Limb (tissue), 2 donors: ENCODE results near the gene CDC20.

Experiments used
- DNase-seq, 2 donors: peaks; one replicate each; pipeline ENCODE4 v3.0.0-alpha.2; 2016; ENCODE audit errors: extremely low spot score in 2 of 2

CDC20 gene

DNA sequence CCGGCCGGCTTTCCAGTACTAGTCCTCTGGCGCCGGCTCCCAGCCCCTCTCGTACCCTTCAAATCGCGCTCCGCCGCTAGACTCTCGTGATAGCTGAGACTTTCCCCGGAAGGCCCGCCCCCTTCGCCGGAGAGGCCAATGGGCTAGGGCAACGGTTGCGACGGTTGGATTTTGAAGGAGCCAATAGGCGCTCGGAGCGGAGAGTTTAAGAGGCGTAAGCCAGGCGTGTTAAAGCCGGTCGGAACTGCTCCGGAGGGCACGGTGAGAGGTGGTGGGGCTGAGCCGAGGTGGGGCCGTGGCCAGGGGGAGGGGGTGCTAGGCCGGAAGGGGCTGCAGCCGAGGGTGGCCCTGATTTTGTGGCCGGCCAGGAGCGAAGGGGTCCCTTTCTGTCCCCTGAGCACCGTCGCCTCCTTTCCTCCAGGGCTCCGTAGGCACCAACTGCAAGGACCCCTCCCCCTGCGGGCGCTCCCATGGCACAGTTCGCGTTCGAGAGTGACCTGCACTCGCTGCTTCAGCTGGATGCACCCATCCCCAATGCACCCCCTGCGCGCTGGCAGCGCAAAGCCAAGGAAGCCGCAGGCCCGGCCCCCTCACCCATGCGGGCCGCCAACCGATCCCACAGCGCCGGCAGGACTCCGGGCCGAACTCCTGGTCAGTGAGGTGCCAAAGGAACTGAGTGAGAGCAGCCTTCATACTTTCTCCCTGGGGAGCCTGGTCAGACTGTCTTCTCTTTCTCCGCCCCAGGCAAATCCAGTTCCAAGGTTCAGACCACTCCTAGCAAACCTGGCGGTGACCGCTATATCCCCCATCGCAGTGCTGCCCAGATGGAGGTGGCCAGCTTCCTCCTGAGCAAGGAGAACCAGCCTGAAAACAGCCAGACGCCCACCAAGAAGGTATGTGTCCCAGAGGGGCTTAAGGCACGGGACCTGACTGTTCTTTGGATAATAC lies at the start of gene CDC20:
CDC20 (plus strand) TSS at position 236 of the 948 bp plus-strand sequence; CDS start at position 471, 235 bp downstream.
- peak; percentile 97 to 99 for DNase-seq

GRCh38 chr1:43309405-43310025 lies 49.3 kb upstream of the CDC20 start:
- DNase-seq = no peak

- DNase-seq = no peak
Measured at GRCh38 chr1:43311521-43311920, 47.3 kb upstream of the CDC20 start.

DNA sequence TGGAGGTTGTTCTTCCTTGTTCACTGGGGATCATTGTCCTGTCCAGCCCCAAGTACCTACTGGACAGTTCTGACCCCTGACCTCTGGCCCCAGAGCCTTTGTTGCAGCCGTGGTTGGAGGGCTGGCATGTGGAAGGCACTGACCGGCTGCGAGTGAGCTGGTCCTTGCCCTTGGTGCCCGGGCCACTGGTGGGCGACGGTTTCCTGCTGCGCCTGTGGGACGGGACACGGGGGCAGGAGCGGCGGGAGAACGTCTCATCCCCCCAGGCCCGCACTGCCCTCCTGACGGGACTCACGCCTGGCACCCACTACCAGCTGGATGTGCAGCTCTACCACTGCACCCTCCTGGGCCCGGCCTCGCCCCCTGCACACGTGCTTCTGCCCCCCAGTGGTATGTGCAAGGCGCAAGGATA lies 46.6 kb upstream of the CDC20 start:
- no peak for DNase-seq

GRCh38 chr1:43312663-43313515 lies 45.9 kb upstream of the CDC20 start:
- DNase-seq = no peak

DNA sequence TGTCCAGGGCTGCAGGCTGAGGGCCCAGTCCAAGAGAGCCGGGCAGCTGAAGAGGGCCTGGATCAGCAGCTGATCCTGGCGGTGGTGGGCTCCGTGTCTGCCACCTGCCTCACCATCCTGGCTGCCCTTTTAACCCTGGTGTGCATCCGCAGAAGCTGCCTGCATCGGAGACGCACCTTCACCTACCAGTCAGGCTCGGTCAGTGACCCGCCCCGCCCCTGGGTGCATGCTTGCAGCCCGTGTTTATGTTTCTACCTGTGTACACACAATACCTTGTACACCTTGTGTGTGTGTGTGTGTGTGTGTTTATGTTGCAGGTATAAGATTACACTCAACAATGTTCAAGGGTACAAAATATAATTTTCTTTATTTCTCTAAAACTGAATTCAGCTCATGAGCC lies 45.0 kb upstream of the CDC20 start:
- DNase-seq = no peak

- no peak for DNase-seq
Measured at GRCh38 chr1:43314233-43314632, 44.5 kb upstream of the CDC20 start.

- no peak for DNase-seq
Measured at GRCh38 chr1:43315481-43315880, 43.3 kb upstream of the CDC20 start.

DNA sequence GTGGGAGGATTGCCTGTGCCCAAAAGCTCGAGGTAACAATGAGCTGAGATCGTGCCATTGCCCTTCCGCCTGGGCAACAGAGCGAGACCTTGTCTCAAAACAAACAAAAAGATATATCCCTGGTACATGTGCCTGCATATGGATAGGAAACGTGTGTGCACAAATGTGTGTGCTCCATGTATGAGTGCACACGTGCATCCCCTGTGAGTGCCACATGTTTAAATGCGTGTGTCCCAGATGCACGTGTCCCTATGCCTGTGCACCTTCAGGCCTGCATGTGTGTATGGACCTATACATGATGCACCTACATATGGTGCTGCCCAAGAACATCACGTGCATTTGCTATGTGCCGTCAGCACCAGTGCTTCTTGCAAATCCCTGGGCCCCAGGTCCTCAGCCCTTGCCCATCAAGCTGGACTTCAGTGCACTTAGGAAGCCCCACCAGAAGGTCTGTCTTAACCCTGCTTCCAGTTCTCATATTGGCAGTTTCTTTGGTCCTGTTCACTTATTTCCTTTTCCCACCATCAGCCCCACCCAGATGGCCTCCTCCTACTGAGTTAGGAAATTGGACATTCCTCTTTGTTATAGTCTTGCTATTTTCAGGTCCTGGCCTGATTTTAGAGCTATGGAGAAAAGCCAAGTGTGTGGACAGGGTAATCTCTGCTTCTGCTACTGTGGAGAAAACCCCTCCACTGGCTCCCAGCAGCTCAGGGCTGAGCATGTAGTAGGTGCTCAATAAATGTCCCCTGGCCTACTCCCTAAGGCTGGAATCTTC lies 42.6 kb upstream of the CDC20 start:
- no peak for DNase-seq

DNA sequence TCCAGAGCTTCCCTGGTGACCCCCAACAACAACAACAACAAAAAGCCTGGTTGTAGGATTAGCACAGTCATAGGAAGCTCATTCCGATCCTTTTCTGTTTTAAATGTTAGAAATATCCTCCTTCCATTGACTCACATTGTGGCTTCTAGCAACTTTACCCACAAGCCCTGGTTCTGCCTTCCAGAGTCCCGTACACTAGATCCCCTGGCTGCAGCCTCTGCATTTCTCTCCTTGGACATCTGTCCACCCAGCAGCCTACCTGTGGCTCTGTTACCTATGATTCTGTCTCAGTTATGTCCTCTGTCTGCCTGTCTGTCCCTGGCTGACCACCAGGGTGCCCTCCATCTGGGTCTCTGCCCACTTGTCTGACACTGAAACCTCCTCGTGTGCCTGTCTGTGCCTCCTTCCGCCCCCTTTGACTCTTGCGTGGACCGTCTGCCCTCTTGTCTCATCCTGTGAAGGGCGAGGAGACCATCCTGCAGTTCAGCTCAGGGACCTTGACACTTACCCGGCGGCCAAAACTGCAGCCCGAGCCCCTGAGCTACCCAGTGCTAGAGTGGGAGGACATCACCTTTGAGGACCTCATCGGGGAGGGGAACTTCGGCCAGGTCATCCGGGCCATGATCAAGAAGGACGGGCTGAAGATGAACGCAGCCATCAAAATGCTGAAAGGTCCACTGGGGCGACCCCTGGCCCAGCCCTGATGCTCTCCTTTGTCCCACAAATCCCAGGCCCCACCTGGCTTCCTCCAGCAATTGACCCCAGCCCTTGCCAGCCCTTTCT lies 41.9 kb upstream of the CDC20 start:
- DNase-seq = no peak

DNA sequence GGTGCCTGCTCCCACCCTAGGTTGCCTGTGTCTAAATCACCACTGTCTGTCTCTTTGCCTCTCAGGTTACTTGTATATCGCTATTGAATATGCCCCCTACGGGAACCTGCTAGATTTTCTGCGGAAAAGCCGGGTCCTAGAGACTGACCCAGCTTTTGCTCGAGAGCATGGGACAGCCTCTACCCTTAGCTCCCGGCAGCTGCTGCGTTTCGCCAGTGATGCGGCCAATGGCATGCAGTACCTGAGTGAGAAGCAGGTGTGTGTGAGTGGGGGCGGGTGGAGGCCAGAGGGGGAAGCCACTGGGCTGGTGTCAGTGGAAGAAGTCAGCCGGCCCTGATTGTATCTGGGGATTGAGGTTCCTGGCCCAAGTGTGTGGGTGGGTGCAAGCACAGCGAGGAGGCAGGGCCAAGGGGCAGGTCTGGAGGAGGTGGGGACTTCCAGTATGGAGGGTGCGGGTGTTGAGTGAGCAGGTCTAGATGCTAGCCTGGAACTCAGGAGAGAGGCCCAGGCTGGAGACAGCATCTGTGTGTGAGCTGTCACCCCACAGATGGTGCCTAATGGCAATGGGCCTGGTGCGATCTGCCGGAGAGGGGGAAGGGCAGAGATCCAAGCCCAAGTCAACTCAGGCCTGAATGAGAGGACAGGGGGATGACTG lies 40.8 kb upstream of the CDC20 start:
- no peak for DNase-seq

DNA sequence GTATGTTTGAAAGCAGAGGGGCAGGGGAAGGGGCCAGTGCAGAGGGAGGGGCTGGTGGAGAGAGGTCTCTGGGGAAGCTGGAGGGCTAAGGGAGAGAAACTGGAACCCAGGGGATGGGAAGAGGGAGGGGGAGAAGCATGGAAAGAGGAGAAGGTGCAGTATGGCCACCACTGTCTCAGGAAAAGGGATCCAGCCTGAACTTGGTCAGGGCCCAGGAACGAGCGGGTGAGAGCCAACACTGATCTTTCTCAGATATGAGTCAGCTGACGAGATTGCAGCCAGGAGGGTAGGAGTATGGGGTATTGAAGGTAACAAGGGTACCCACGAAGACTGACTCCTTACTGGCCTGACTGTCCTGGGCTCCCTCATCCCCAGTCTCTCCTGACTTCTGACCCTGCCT lies 40.0 kb upstream of the CDC20 start:
- no peak for DNase-seq

- no peak for DNase-seq
Measured at GRCh38 chr1:43319288-43319687, 39.5 kb upstream of the CDC20 start.

DNA sequence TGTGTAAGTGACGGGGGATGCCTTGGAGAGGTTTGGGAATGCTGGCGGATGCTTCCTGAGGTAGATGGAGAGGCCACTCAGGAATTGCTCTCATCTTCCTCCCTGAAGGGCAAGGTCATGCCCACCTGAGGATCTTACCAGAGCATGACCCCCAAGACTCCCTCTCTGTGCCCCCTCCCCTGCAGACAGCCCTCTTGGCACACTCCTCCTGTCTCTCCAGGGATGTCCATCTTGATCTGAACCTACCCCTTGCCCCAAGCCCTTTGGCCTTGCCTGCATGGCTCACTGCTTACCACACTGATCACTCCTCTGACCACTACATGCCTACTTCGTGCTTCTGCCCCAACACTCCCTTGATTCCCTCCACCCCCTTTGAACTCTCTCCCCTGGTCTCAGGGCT lies 39.0 kb upstream of the CDC20 start:
- DNase-seq = no peak

DNA sequence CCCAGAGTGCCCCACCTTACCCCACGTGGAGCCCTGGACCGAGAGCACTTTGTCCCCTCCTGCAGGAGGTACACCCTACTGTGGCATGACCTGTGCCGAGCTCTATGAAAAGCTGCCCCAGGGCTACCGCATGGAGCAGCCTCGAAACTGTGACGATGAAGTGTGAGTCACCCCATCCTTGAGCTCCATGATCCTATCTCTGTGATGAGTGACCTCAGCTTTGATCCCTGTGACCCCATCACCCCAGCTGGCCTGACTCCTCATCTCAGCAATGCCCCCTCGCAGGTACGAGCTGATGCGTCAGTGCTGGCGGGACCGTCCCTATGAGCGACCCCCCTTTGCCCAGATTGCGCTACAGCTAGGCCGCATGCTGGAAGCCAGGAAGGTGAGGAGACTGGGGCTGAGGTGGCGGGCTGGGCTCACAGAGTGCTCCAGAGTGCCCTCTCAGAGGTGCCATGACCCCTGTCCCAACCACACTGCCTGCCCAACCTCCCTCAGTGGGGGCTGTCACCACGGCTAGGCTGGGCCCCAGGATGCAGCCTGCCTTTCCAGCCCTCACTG lies 37.4 kb upstream of the CDC20 start:
- DNase-seq = no peak

DNA sequence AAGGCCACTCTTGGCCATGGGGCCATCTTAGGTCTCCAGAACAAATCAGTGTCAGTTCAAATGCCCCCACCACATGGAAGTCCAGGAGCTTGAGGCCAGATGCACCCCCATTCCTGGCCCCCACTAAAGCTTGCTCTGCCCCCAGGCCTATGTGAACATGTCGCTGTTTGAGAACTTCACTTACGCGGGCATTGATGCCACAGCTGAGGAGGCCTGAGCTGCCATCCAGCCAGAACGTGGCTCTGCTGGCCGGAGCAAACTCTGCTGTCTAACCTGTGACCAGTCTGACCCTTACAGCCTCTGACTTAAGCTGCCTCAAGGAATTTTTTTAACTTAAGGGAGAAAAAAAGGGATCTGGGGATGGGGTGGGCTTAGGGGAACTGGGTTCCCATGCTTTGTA lies 36.3 kb upstream of the CDC20 start:
- DNase-seq = no peak

DNA sequence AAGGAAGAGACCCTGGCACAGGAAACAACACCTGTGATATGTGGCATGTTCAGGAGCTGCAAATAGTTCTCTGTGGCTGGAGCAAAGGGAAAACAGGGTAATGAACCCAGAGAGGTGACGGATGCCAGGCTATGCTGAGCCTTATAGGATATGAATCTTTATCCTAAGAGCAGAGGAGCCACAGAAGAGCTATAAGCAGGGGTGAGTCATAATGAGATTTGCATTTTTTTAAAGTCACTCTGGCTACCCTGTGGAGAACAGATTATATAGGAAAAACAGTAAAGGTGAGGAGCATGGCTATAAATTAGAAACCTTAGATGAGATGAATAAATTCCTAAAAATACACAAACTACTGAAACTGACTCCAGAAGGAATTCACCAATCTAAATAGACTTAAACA lies 34.0 kb upstream of the CDC20 start:
- DNase-seq = no peak

DNA sequence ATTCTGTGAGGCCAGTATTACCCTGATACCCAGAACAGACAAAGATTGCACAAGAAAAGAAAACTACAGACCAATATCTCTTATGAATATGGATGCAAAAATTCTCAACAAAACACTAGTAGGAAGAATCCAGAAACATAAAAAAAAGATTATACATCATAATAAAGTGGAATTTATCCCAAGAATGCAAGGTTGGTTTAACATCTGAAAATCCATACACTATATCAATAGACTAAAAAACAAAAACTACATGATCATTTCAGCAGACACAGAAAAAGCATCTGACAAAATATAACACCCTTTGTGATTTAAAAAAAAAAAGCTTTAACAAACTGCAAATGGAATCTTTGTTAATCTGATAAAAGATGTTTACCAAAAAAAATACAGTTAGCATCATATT lies 33.4 kb upstream of the CDC20 start:
- DNase-seq = no peak

DNA sequence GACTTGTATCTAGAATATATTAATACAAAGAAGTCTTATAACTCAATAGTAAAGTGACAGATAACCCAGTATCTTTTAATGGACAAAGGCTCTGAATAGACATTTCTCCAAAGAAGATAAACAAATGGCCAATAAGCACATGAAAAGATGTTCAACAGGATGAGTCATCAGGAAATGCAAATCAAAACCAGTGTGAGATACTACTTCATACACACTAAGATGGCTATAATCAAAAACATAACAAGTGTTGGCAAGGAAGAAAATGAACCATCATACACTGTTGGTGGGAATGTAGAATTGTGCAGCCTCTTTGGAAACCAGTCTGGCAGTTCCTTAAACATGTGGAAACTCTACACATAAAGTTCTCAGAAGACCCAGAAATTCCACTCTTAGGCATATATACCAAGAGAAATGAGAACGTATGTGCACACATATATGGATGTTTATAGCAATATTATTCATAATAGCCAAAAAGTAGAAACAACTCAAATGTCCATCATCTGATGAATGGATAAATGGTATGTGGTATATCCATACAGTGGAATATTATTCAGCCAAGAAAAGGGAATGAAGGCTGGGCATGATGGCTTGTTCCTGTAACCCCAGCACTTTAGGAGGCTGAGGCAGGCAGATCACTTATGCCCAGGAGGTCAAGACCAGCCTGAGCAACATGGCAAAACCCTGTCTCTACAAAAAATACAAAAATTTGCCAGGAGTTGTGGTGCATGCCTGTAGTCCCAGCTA lies 31.1 kb upstream of the CDC20 start:
- DNase-seq = no peak
